Neuronal stem cell (in vitro differentiated cells): ENCODE measurements around the gene CAMTA1.

ENCODE experiments used
- DNase-seq: peaks from one replicate; pipeline ENCODE4 v3.0.0-alpha.2; 2013; ENCODE audit warnings: low spot score
- H2AFZ ChIP-seq: one replicate; pipeline ENCODE4 v1.6.1; 2013; ENCODE audit warnings: mild to moderate bottlenecking, low read length, inconsistent platforms
- H2AK5ac ChIP-seq: 2 replicates; pipeline ENCODE4 v1.6.1; 2013; ENCODE audit warnings: low read depth, mild to moderate bottlenecking, inconsistent platforms, low read length, moderate library complexity, mixed read lengths
- H2BK120ac ChIP-seq: 2 replicates; pipeline ENCODE4 v1.6.1; 2013; ENCODE audit warnings: low read depth, mild to moderate bottlenecking, inconsistent platforms, low read length, moderate library complexity, mixed read lengths
- H2BK12ac ChIP-seq: one replicate; pipeline ENCODE4 v1.6.1; 2013; ENCODE audit warnings: low read length, inconsistent platforms
- H2BK15ac ChIP-seq: 2 replicates; pipeline ENCODE4 v1.6.1; 2013; ENCODE audit warnings: mild to moderate bottlenecking, low read length, inconsistent platforms, mixed read lengths
- H2BK5ac ChIP-seq: one replicate; pipeline ENCODE4 v1.6.1; 2013; ENCODE audit warnings: inconsistent platforms, mild to moderate bottlenecking, low read length, moderate library complexity
- H3K14ac ChIP-seq: one replicate; pipeline ENCODE4 v1.6.1; 2013; ENCODE audit warnings: low read length, inconsistent platforms
- H3K18ac ChIP-seq: 2 replicates; pipeline ENCODE4 v1.6.1; 2013; ENCODE audit warnings: low read length, inconsistent platforms
- H3K23ac ChIP-seq: 2 replicates; pipeline ENCODE4 v1.6.1; 2013; ENCODE audit warnings: low read depth, mild to moderate bottlenecking, mixed read lengths, low read length, inconsistent platforms; ENCODE audit not compliant: poor library complexity
- H3K27ac ChIP-seq: replicated peaks from 3 replicates; pipeline ENCODE4 v1.5.1; 2013; ENCODE audit warnings: low read length, inconsistent platforms
- H3K27me3 ChIP-seq, 3 experiments: 2 replicates each; pipeline ENCODE4 v1.6.1; 2013; ENCODE audit warnings: low read length in 3 of 3, mild to moderate bottlenecking in 2 of 3, inconsistent platforms in 1 of 3, low read depth in 1 of 3, mixed read lengths in 1 of 3, moderate library complexity in 1 of 3; ENCODE audit not compliant: control insufficient read depth in 3 of 3, insufficient read depth in 3 of 3
- H3K36me3 ChIP-seq, 2 donors: replicated peaks in 1 of 2; 2 replicates each; pipeline ENCODE4 v1.6.1; 2013; ENCODE audit warnings: low read length in 2 of 2; ENCODE audit not compliant: control insufficient read depth in 2 of 2, insufficient read depth in 2 of 2
- H3K4ac ChIP-seq: 2 replicates; pipeline ENCODE4 v1.6.1; 2013; ENCODE audit warnings: inconsistent platforms, mild to moderate bottlenecking, low read length, moderate library complexity
- H3K4me1 ChIP-seq, 2 donors: 1 replicate in 1 of 2; 2 replicates in 1 of 2; pipeline ENCODE4 v1.6.1; 2013; ENCODE audit warnings: low read length in 2 of 2, low read depth in 1 of 2; ENCODE audit not compliant: control insufficient read depth in 2 of 2, insufficient read depth in 1 of 2
- H3K4me2 ChIP-seq: one replicate; pipeline ENCODE4 v1.6.1; 2013; ENCODE audit warnings: mild to moderate bottlenecking, low read length, inconsistent platforms; ENCODE audit not compliant: insufficient read depth, poor library complexity, severe bottlenecking
- H3K4me3 ChIP-seq, 2 donors: 2 replicates each; pipeline ENCODE4 v1.5.1; 2013; ENCODE audit warnings: low read length in 2 of 2, mild to moderate bottlenecking in 2 of 2, inconsistent platforms in 1 of 2, moderate library complexity in 1 of 2
- H3K79me1 ChIP-seq: one replicate; pipeline ENCODE4 v1.6.1; 2013; ENCODE audit warnings: low read depth, mild to moderate bottlenecking, inconsistent platforms, low read length, moderate library complexity
- H3K9ac ChIP-seq: one replicate; pipeline ENCODE4 v1.6.1; 2013; ENCODE audit warnings: mild to moderate bottlenecking, low read depth, low read length, inconsistent platforms; ENCODE audit not compliant: poor library complexity
- H3K9me3 ChIP-seq, 2 donors: replicated peaks in 1 of 2; 2 replicates each; pipeline versions ENCODE3 to v1.6.1; 2013; ENCODE audit warnings: low read length in 2 of 2, mild to moderate bottlenecking in 2 of 2, inconsistent platforms in 1 of 2, low read depth in 1 of 2, mixed read lengths in 1 of 2, moderate library complexity in 1 of 2; ENCODE audit not compliant: control insufficient read depth in 2 of 2, insufficient read depth in 1 of 2
- H4K8ac ChIP-seq: one replicate; pipeline ENCODE4 v1.6.1; 2013; ENCODE audit warnings: low read depth, mild to moderate bottlenecking, inconsistent platforms, low read length, moderate library complexity
- H4K91ac ChIP-seq: one replicate; pipeline ENCODE4 v1.6.1; 2013; ENCODE audit warnings: low read length, low read depth, mild to moderate bottlenecking, inconsistent platforms; ENCODE audit not compliant: poor library complexity
- WGBS, 2 donors: extraction: QIAGEN DNeasy Blood & Tissue Kit; methylation state at CpG; one replicate each; pipeline ENCODE4 v1.1.7; 2013; ENCODE audit warnings: missing lambda C conversion rate in 2 of 2, mixed read lengths in 1 of 2; ENCODE audit not compliant: insufficient read length in 2 of 2, insufficient replicate concordance in 1 of 2; ENCODE audit errors: extremely low coverage in 2 of 2; 5-methylcytosine and 5-hydroxymethylcytosine counted together

The CAMTA1 gene

DNA sequence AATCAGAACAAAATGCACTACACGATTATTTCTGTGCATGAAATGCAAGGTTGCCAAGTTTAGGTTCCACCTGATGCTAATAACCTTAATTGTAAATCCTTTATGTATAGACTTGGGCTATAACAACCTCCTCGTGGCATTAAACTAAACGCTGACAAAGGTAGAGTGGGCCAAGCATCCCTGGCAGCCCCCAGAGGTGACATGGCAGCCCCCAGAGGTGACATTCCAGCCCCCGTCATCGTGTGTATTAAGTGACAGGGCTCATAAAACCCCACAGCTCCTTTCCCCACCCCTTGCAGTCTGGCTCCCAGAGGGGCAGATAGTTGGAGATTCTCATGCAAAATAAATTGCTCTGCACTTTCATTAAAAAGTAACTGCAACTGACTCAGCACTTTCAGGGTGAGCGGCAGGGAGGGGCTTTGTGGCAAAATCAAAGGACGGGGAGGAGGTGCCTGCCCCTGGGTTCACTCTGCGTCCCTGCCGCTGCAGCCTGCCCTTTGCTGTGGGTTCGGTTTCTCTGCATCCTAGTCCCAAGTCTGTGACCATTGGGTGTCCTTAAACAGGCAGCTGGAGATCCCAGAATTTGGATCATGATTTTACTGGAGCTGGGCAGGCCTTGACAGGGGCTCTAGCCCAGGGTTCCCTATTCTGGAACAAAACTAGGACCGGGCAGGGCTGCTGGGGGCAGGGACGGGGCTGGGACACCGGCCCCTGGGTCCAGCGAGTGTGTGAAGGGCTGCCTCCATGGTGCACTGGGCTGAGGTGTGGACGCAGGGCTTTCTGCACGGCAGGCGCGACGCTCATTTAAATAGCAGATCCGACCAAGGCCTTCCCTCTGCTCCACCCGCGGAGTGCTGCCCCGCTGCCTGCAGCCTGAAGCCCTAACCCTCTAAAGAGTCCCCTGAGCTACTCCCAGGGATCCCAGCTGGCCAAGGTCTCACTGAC, 751.0 kb downstream of the CAMTA1 start:
- Histone ChIP-seq H4K91ac (no peak overlapping the region), H3K4ac (no peak overlapping the region), H3K18ac (peak overlapping the region; percentile 64), H3K4me1 (peaks cover 0 to 17% of the 10 kb centered on the region in 2 donors), H3K9me3 (peaks cover 0 to 2% of the 10 kb centered on the region in 2 donors), H2BK12ac (peak overlapping the region; percentile 66), H2BK5ac (peak overlapping the region; percentile 16), H2BK120ac (no peak overlapping the region), H3K4me3 (no peak overlapping the region), H3K79me1 (no peaks in the 10 kb centered on the region), H3K27me3 (peaks cover 0 to 50% (median 0%) of the 10 kb centered on the region in 3 experiments), H3K36me3 (no peaks in the 10 kb centered on the region), H3K9ac (no peak overlapping the region), H4K8ac (no peak overlapping the region), H3K27ac (no peak overlapping the region), H2BK15ac (peak overlapping the region; percentile 2), H2AK5ac (peak overlapping the region; percentile 51), H2AFZ (no peak overlapping the region), H3K4me2 (no peak overlapping the region), H3K14ac (no peak overlapping the region), H3K23ac (no peak overlapping the region)
- no CpG with 5 or more reads among the region's 23 CpGs for WGBS, 2 donors
- DNase-seq: no peak

DNA sequence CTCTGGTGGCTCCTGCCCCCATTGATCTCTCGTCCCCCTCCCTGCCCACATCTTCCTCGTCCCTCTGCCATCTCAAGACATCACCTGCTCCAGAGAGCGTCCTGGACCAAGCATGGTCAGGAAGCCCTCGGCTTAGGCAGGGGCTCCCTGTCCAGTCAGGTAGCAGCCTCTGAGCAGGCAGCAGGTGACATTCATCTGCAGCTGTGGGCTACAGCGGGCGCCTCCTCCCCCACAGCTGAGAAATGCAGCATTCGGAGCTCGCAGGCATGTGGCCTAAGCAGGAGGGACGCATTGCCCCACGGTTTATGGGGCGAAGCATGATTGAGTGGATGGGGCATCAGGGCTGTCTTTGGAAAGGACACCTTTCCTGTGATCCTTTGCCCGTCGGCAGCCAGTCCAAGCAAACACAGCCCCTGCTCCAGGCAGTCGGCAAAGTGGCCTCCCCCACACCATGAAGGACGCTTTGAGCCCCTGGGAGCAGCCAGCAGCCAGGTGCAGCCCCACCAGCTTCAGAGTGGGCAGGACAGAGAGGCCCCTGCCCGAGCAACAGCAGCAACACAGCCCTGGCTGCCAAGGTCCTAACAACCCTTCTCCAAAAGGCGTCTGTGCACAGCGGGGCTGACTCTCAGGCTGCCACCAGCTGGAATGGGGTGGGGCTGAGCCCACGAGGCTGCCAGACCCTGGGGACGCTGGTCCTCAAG, 751.8 kb downstream of the CAMTA1 start:
- Histone ChIP-seq H3K79me1 (no peaks in the 10 kb centered on the region), H3K14ac (peak overlapping the region; percentile 76), H3K4me3 (no peak overlapping the region), H2AFZ (no peak overlapping the region), H3K18ac (peak overlapping the region; percentile 77), H2BK15ac (peak overlapping the region; percentile 2), H3K4me2 (no peak overlapping the region), H2BK5ac (peak overlapping the region; percentile 16), H3K9me3 (peaks cover 0 to 2% of the 10 kb centered on the region in 2 donors), H3K9ac (peak overlapping the region; percentile 24), H3K36me3 (no peaks in the 10 kb centered on the region), H3K23ac (peak overlapping the region; percentile 8), H2BK120ac (no peak overlapping the region), H4K91ac (no peak overlapping the region), H2AK5ac (peak overlapping the region; percentile 51), H3K27ac (no peak overlapping the region), H3K4me1 (peaks cover 0 to 17% of the 10 kb centered on the region in 2 donors), H3K4ac (no peak overlapping the region), H3K27me3 (peaks cover 0 to 47% (median 0%) of the 10 kb centered on the region in 3 experiments), H4K8ac (no peak overlapping the region), H2BK12ac (peak overlapping the region; percentile 66)
- no peak for DNase-seq
- WGBS, 2 donors: no CpG with 5 or more reads among the region's 20 CpGs

- Histone ChIP-seq H2BK12ac (no peak overlapping the region), H3K18ac (no peak overlapping the region), H3K27me3 (peaks cover 0 to 45% (median 0%) of the 10 kb centered on the region in 3 experiments), H3K9ac (no peak overlapping the region), H2BK120ac (no peak overlapping the region), H3K23ac (no peak overlapping the region), H2AFZ (no peak overlapping the region), H2BK5ac (no peak overlapping the region), H3K4me3 (no peak overlapping the region), H2BK15ac (no peak overlapping the region), H3K4ac (no peak overlapping the region), H4K8ac (no peak overlapping the region), H3K36me3 (no peaks in the 10 kb centered on the region), H3K14ac (no peak overlapping the region), H3K4me2 (no peak overlapping the region), H3K4me1 (peaks cover 0 to 17% of the 10 kb centered on the region in 2 donors), H3K79me1 (no peaks in the 10 kb centered on the region), H2AK5ac (no peak overlapping the region), H4K91ac (no peak overlapping the region), H3K27ac (no peak overlapping the region), H3K9me3 (peaks cover 0 to 2% of the 10 kb centered on the region in 2 donors)
- whole genome bisulfite sequencing, 2 donors: no CpG with 5 or more reads among the region's 6 CpGs
- no peak for DNase-seq
Observed at GRCh38 chr1:7538033-7538432, 752.8 kb downstream of the CAMTA1 start.
